Measurements from ENCODE around the gene CENPQ. TPM values are rescaled to one million over a fixed set of nuclear protein-coding genes. Genes with fewer than 3 reads are reported as not detected.

The CENPQ gene
- total and polyA plus RNA-seq, 2 of the 8 experiments (the other 6 are each of a cell fraction or from before 2014, with no cell fraction given) = 9.4 to 19.6 TPM

DNA sequence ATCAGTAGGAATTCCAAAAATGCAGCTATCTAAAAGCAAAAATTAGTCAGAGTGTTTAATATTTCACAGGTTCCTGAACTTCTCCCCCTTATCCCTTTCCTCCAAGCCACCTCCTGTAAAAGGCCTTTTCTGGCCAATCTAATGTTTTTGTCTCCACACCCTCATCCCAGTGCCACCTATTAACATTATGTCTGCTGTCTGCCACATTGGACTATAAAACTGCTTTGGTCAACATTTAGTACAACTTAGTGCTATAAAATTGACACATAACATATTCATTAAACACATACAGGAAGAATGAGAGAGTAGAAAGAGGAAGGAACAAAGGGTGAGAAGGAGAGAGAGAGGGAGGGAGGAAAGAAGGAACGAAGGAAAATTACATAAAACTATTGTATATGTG lies 47.8 kb upstream of the CENPQ start:
- no peak overlapping the region for H2BK12ac ChIP-seq (ENCODE audit: low read depth, low read length)
- H3K79me2 ChIP-seq (ENCODE audit: control insufficient read depth in 1 of 2, insufficient read depth in 2 of 2, low read length in 2 of 2) = no peaks in the 10 kb centered on the region
- H2BK120ac ChIP-seq (replicated peaks; ENCODE audit: low read depth, low read length) = no peak overlapping the region
- no peak overlapping the region for H4K5ac ChIP-seq (ENCODE audit: insufficient read length, low read depth, low read length)
- H3K4me2 ChIP-seq (ENCODE audit: insufficient read depth in 1 of 2, low read depth in 2 of 2, low read length in 2 of 2) = no peak overlapping the region
- no peak overlapping the region for H2AFZ ChIP-seq (ENCODE audit: low read length)
- FAIRE-seq (no peak), DNase-seq (ENCODE audit: low read depth in 1 of 2, low spot score in 2 of 2) (no peak)
- TF ChIP-seq SUZ12 (IDR thresholded peaks at IDR 0.05; ENCODE audit: low read length) (no peak), KDM5A (IDR thresholded peaks at IDR 0.05; ENCODE audit: low read length) (no peak), CREB1 (IDR thresholded peaks at IDR 0.05) (no peak)
- no peak overlapping the region for H3K27ac ChIP-seq (ENCODE audit: low read depth, low read length)
- H3K9me3 ChIP-seq (ENCODE audit: insufficient read depth in 2 of 2, low read depth in 1 of 2, low read length in 1 of 2) = no peaks in the 10 kb centered on the region
- WGBS, 2 experiments (ENCODE audit: extremely low coverage in 1 of 2, insufficient coverage in 1 of 2, insufficient read length in 1 of 2, insufficient replicate concordance in 2 of 2, low coverage in 1 of 2, low lambda C conversion rate in 2 of 2, missing lambda C conversion rate in 1 of 2) = 93% methylated on average over 1 of the region's 1 CpG; no CpG with 5 or more reads in 1 of the 2 experiments
- H3K14ac ChIP-seq (ENCODE audit: insufficient read length) = no peak overlapping the region
- no peak overlapping the region for H4K8ac ChIP-seq (ENCODE audit: extremely low read depth, insufficient read depth, low read length)
- H3K23me2 ChIP-seq (ENCODE audit: low read depth, low read length) = no peaks in the 10 kb centered on the region
- H4K20me1 ChIP-seq (replicated peaks in 1 of 2; ENCODE audit: control insufficient read depth in 1 of 2, insufficient read depth in 2 of 2, low read length in 2 of 2) = no peaks in the 10 kb centered on the region
- H3K27me3 ChIP-seq (replicated peaks in 1 of 4; ENCODE audit: control insufficient read depth in 3 of 4, extremely low read depth in 1 of 4, insufficient read depth in 3 of 4, low read length in 3 of 4) = no peaks in the 10 kb centered on the region
- H3K56ac ChIP-seq (replicated peaks; ENCODE audit: insufficient read length, low read depth, low read length) = no peak overlapping the region
- H2BK15ac ChIP-seq (ENCODE audit: low read length) = no peak overlapping the region
- H3K4me3 ChIP-seq (ENCODE audit: extremely low read depth in 1 of 4, insufficient read depth in 2 of 4, low read depth in 3 of 4, low read length in 4 of 4) = no peak overlapping the region
- H3K4me1 ChIP-seq (replicated peaks in 1 of 4; ENCODE audit: control insufficient read depth in 3 of 4, insufficient read depth in 4 of 4, low read length in 3 of 4) = no peaks in the 10 kb centered on the region
- H4K91ac ChIP-seq (replicated peaks; ENCODE audit: insufficient read length, low read length) = no peak overlapping the region
- H3K36me3 ChIP-seq (ENCODE audit: control insufficient read depth in 2 of 4, insufficient read depth in 4 of 4, low read length in 3 of 4) = no peaks in the 10 kb centered on the region
- no peak overlapping the region for H2BK5ac ChIP-seq (ENCODE audit: low read depth, low read length)
- H3K23ac ChIP-seq (ENCODE audit: insufficient read length) = no peak overlapping the region
- no peak overlapping the region for H2AK5ac ChIP-seq (ENCODE audit: low read depth, low read length)
- H3K9ac ChIP-seq (replicated peaks in 1 of 4; ENCODE audit: extremely low read depth in 1 of 4, low read depth in 3 of 4, low read length in 3 of 4) = no peak overlapping the region
- no peak overlapping the region for H2BK20ac ChIP-seq (ENCODE audit: low read length)
- POLR2A ChIA-PET (ENCODE audit: partially characterized antibody) = no interaction called here
- H3K18ac ChIP-seq (ENCODE audit: extremely low read depth, low read length) = no peak overlapping the region
- no peak overlapping the region for H3K4ac ChIP-seq (replicated peaks; ENCODE audit: insufficient read length, low read depth, low read length)
- H3K79me1 ChIP-seq (ENCODE audit: low read depth, low read length) = no peaks in the 10 kb centered on the region
- CTCF ChIA-PET (ENCODE audit: partially characterized antibody) = no interaction called here

Measured in H1 (cell line).